Activated B cell treated with CpG ODN at 0.5 μM for 24 hours (primary cell): ENCODE data around the gene IGFBP7. TPM values are rescaled to one million over a fixed set of nuclear protein-coding genes. Genes with fewer than 3 reads are reported as not detected.

Experiments
- ATAC-seq: fragments of 200-7000 bp; cut with Tn5 transposase; one replicate; pipeline ENCODE4 v1.10.0; 2021; ENCODE audit warnings: low read depth, mild to moderate bottlenecking, moderate library complexity
- CTCF ChIA-PET: fragments of 350-600 bp; sonication (Branson Sonifier 250); formaldehyde crosslinking; loops from one replicate; lab custom pipeline; 2021; ENCODE audit warnings: antibody characterized with exemption; lab: Charles Lee
- POLR2A ChIA-PET: fragments of 350-600 bp; sonication (Branson Sonifier 250); formaldehyde crosslinking; loops from one replicate; lab custom pipeline; 2021; ENCODE audit warnings: antibody characterized with exemption; lab: Charles Lee
- DNase-seq: peaks from one replicate; pipeline ENCODE4 v3.0.0; 2022
- H3K27ac Mint-ChIP-seq: one replicate; pipeline ENCODE4 v1.8.0; 2020; ENCODE audit warnings: mixed read lengths
- H3K27me3 Mint-ChIP-seq: one replicate; pipeline ENCODE4 v1.8.0; 2021; ENCODE audit warnings: mixed read lengths
- H3K36me3 Mint-ChIP-seq: one replicate; pipeline ENCODE4 v1.8.0; 2021; ENCODE audit warnings: low read depth, mixed read lengths
- H3K4me1 Mint-ChIP-seq: one replicate; pipeline ENCODE4 v1.8.0; 2021; ENCODE audit warnings: mixed read lengths
- H3K4me3 Mint-ChIP-seq: one replicate; pipeline ENCODE4 v1.8.0; 2020; ENCODE audit warnings: mild to moderate bottlenecking, mixed read lengths
- H3K9me3 Mint-ChIP-seq: one replicate; pipeline ENCODE4 v1.8.0; 2020; ENCODE audit warnings: mixed read lengths
- CTCF ChIP-seq: fragments of 200-600 bp; IDR thresholded peaks from one replicate; pipeline ENCODE4 v1.8.0; 2022; ENCODE audit warnings: antibody characterized with exemption, mild to moderate bottlenecking
- intact Hi-C: fragments of 100-400 bp; cut with micrococcal nuclease; formaldehyde crosslinking; loops from one replicate; pipeline ENCODE4 v1.15.1; 2024
- total RNA-seq: library from RNA; stranded (reverse); gene quantifications from 2 replicates; pipeline ENCODE4 v1.2.3, GENCODE V29; 2022

Gene IGFBP7
- total RNA-seq, 1 donor from 2014 or later = not detected

DNA sequence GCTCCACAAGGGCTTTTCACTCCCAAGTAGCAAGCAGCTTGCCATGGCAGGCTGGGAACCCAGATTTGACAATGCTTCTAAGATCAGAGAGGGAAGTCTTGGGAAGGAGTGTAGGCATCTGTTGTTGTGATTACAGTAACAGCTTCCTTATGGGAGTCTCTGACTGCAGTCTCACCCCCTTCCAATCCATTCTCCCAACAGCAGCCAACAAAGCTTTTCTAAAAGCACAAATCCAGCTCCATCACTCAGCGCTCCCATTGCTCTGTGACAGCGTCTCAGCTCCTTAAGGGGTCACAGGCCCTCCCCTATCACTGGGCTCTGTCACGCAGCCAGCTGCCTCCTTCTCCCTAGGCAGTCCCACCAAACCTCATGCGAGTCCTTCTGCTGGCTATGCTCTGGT is 7.1 kb downstream of the IGFBP7 start:
- ChIA-PET CTCF (no interaction called here), POLR2A (no interaction called here)
- peaks cover 15% of the 10 kb centered on the region for H3K27me3 Mint-ChIP-seq
- no peaks in the 10 kb centered on the region for H3K9me3 Mint-ChIP-seq
- intact Hi-C loops = no loop called here
- DNase-seq (no peak), ATAC-seq (no peak)
- H3K27ac Mint-ChIP-seq = no peak overlapping the region
- no peaks in the 10 kb centered on the region for H3K36me3 Mint-ChIP-seq
- H3K4me3 Mint-ChIP-seq = no peak overlapping the region
- no peak for TF ChIP-seq CTCF
- no peaks in the 10 kb centered on the region for H3K4me1 Mint-ChIP-seq

- ATAC-seq = no peak
- POLR2A ChIA-PET = no interaction called here
- CTCF ChIA-PET = no interaction called here
These were observed 8.0 kb downstream of the IGFBP7 start for GRCh38 chr4:57102050-57102624.

GRCh38 chr4:57100979-57101651 is 9.1 kb downstream of the IGFBP7 start:
- Mint-ChIP-seq H3K27ac (no peak overlapping the region), H3K27me3 (peaks cover 7% of the 10 kb centered on the region), H3K4me1 (no peaks in the 10 kb centered on the region), H3K4me3 (no peak overlapping the region), H3K36me3 (no peaks in the 10 kb centered on the region), H3K9me3 (no peaks in the 10 kb centered on the region)
- no peak for TF ChIP-seq CTCF
- intact Hi-C loops = no loop called here
- ChIA-PET CTCF (no interaction called here), POLR2A (no interaction called here)
- DNase-seq = no peak
- ATAC-seq = no peak

More at GRCh38 chr4:57102050-57102624, 8.0 kb downstream of the IGFBP7 start:
- Mint-ChIP-seq H3K36me3 (no peaks in the 10 kb centered on the region), H3K27ac (no peak overlapping the region), H3K9me3 (no peaks in the 10 kb centered on the region), H3K4me1 (no peaks in the 10 kb centered on the region), H3K27me3 (peaks cover 11% of the 10 kb centered on the region), H3K4me3 (no peak overlapping the region)
- no peak for TF ChIP-seq CTCF
- DNase-seq = no peak
- intact Hi-C loops = no loop called here

GRCh38 chr4:57099363-57099762 is 10.8 kb downstream of the IGFBP7 start:
- no peaks in the 10 kb centered on the region for H3K9me3 Mint-ChIP-seq
- DNase-seq = no peak
- ATAC-seq = no peak
- POLR2A ChIA-PET = no interaction called here
- no peaks in the 10 kb centered on the region for H3K36me3 Mint-ChIP-seq
- no peaks in the 10 kb centered on the region for H3K27me3 Mint-ChIP-seq
- intact Hi-C loops = no loop called here
- no peak for TF ChIP-seq CTCF
- CTCF ChIA-PET = no interaction called here
- no peaks in the 10 kb centered on the region for H3K4me1 Mint-ChIP-seq
- no peak overlapping the region for H3K27ac Mint-ChIP-seq
- H3K4me3 Mint-ChIP-seq = no peak overlapping the region

- Mint-ChIP-seq H3K4me1 (no peaks in the 10 kb centered on the region), H3K27ac (no peak overlapping the region), H3K27me3 (no peaks in the 10 kb centered on the region), H3K36me3 (no peaks in the 10 kb centered on the region), H3K9me3 (no peaks in the 10 kb centered on the region), H3K4me3 (no peak overlapping the region)
- TF ChIP-seq CTCF = no peak
- DNase-seq (no peak), ATAC-seq (no peak)
- intact Hi-C loops = no loop called here
- ChIA-PET CTCF (no interaction called here), POLR2A (no interaction called here)
These were observed 11.2 kb downstream of the IGFBP7 start for GRCh38 chr4:57098941-57099340.
